Measurements from ENCODE around the gene SERPINB6.
"Not testable (repeated sequence)": the region's sequence is repeated elsewhere in the genome, so short reads cannot be mapped to it uniquely, and the experiment has no call there.

Gene SERPINB6

GRCh38 chr6:2931055-2931454 is 40.3 kb downstream of the SERPINB6 start:
- no peak for TF ChIP-seq CTCF (conservative IDR thresholded peaks at IDR 0.05; ENCODE audit: low read depth, low read length)
- no peak overlapping the region for H3K4me3 ChIP-seq (ENCODE audit: low read depth, low read length)
- DNase-seq (ENCODE audit: low read depth), result no peak

- DNase-seq (ENCODE audit: low read depth); H3K4me3 ChIP-seq (ENCODE audit: low read depth, low read length): not testable (repeated sequence)
Observed at GRCh38 chr6:2927931-2928330, 43.4 kb downstream of the SERPINB6 start.

GRCh38 chr6:2925842-2926747 is 45.3 kb downstream of the SERPINB6 start:
- peak; percentile 36 for DNase-seq (ENCODE audit: low read depth)
- H3K4me3 ChIP-seq (ENCODE audit: low read depth, low read length), result not testable (repeated sequence)

GRCh38 chr6:2921520-2922115 is 49.7 kb downstream of the SERPINB6 start:
- DNase-seq (ENCODE audit: low read depth), result no peak
- H3K4me3 ChIP-seq (ENCODE audit: low read depth, low read length), result no peak overlapping the region
- no peak for TF ChIP-seq CTCF (conservative IDR thresholded peaks at IDR 0.05; ENCODE audit: low read depth, low read length)

- TF ChIP-seq CTCF (conservative IDR thresholded peaks at IDR 0.05; ENCODE audit: low read depth, low read length), result no peak
- no peak overlapping the region for H3K4me3 ChIP-seq (ENCODE audit: low read depth, low read length)
- no peak for DNase-seq (ENCODE audit: low read depth)
Observed at GRCh38 chr6:2920671-2921112, 50.7 kb downstream of the SERPINB6 start.

- no peak for DNase-seq (ENCODE audit: low read depth)
- H3K4me3 ChIP-seq (ENCODE audit: low read depth, low read length), result no peak overlapping the region
- no peak for TF ChIP-seq CTCF (conservative IDR thresholded peaks at IDR 0.05; ENCODE audit: low read depth, low read length)
Observed at GRCh38 chr6:2919886-2920285, 51.5 kb downstream of the SERPINB6 start.

GRCh38 chr6:2919401-2919800 is 52.0 kb downstream of the SERPINB6 start:
- H3K4me3 ChIP-seq (ENCODE audit: low read depth, low read length), result no peak overlapping the region
- TF ChIP-seq CTCF (conservative IDR thresholded peaks at IDR 0.05; ENCODE audit: low read depth, low read length), result no peak
- DNase-seq (ENCODE audit: low read depth), result no peak

GRCh38 chr6:2918936-2919335 is 52.4 kb downstream of the SERPINB6 start:
- TF ChIP-seq CTCF (conservative IDR thresholded peaks at IDR 0.05; ENCODE audit: low read depth, low read length), result no peak
- no peak overlapping the region for H3K4me3 ChIP-seq (ENCODE audit: low read depth, low read length)
- no peak for DNase-seq (ENCODE audit: low read depth)

Data from choroid plexus epithelial cell (primary cell).